Thyroid gland (tissue), 4 donors: ENCODE data around the gene C10orf67.

Experiments
- POLR2A ChIP-seq, 2 donors: fragments of 450-650 bp; IDR thresholded peaks; one replicate each; pipeline ENCODE4 v1.6.1; 2017; ENCODE audit warnings: antibody characterized with exemption in 2 of 2, mild to moderate bottlenecking in 2 of 2, moderate library complexity in 1 of 2
- TF ChIP-seq, protein P1 (sequence below), 6 experiments: fragments of 200-600 bp in 3 of 6; fragments of 450-650 bp in 3 of 6; sonication (generic) in 3 of 6; IDR thresholded peaks; one replicate each; pipeline ENCODE4 v1.5.1; 2016 to 2019; ENCODE audit warnings: antibody characterized with exemption in 6 of 6, mild to moderate bottlenecking in 2 of 6, inconsistent platforms in 1 of 6, moderate library complexity in 1 of 6

DNA sequence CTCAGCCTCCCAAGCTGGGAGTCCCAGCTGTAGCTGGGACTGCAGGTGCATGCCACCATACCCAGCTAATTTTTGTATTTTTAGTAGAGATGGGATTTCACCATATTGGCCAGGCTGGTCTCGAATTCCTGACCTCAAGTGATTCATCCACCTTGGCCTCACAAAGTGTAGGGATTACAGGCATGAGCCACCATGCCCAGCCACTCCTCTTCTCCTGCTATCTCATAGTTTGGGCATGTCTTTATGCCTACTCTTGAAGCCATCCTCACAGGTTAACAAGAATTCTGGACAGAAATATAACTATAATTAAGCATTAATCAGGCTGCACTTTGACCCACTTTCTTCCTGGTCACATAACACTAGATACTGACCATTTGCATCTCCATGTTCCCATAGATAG lies 28.6 kb upstream of the C10orf67 start:
- TF ChIP-seq POLR2A (IDR thresholded peaks at IDR 0.05) = no peak
- TF ChIP-seq, protein P1, sequence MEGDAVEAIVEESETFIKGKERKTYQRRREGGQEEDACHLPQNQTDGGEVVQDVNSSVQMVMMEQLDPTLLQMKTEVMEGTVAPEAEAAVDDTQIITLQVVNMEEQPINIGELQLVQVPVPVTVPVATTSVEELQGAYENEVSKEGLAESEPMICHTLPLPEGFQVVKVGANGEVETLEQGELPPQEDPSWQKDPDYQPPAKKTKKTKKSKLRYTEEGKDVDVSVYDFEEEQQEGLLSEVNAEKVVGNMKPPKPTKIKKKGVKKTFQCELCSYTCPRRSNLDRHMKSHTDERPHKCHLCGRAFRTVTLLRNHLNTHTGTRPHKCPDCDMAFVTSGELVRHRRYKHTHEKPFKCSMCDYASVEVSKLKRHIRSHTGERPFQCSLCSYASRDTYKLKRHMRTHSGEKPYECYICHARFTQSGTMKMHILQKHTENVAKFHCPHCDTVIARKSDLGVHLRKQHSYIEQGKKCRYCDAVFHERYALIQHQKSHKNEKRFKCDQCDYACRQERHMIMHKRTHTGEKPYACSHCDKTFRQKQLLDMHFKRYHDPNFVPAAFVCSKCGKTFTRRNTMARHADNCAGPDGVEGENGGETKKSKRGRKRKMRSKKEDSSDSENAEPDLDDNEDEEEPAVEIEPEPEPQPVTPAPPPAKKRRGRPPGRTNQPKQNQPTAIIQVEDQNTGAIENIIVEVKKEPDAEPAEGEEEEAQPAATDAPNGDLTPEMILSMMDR (IDR thresholded peaks at IDR 0.05) = no peak
